GM23248 (cell line): ENCODE results near the gene TBC1D10B.

Experiments used
- EZH2 ChIP-seq: fragments of 200-600 bp; sonication (generic); IDR thresholded peaks from 2 replicates; pipeline ENCODE4 v1.6.1; 2018; ENCODE audit warnings: antibody characterized with exemption, mild to moderate bottlenecking; ENCODE audit not compliant: insufficient read depth, poor library complexity, severe bottlenecking
- EZH2phosphoT487 ChIP-seq: fragments of 200-600 bp; sonication (generic); IDR thresholded peaks from 2 replicates; pipeline ENCODE4 v1.6.1; 2018; ENCODE audit warnings: antibody characterized with exemption, moderate library complexity, mild to moderate bottlenecking, low read depth; ENCODE audit not compliant: insufficient read depth

- no peak for TF ChIP-seq EZH2
- no peak for TF ChIP-seq EZH2phosphoT487
These were observed 9.1 kb downstream of the TBC1D10B start for GRCh38 chr16:30361180-30361579.
